HS-5 (cell line): ENCODE results near the gene IGFL2.

Experiments used
- DNase-seq: peaks from one replicate; pipeline ENCODE4 v3.0.0-alpha.2; 2012; ENCODE audit warnings: low read depth

IGFL2 gene

GRCh38 chr19:46209051-46209450 lies 61.0 kb downstream of the IGFL2 start:
- no peak for DNase-seq

- no peak for DNase-seq
Measured at GRCh38 chr19:46209472-46209871, 61.4 kb downstream of the IGFL2 start.

- no peak for DNase-seq
Measured at GRCh38 chr19:46210669-46211068, 62.6 kb downstream of the IGFL2 start.
